GM23338 (cell line): ENCODE data around the gene SULF2.

Experiments used
- EZH2 ChIP-seq: fragments of 200-600 bp; sonication (generic); IDR thresholded peaks from one replicate; pipeline ENCODE4 v1.8.0; 2017; ENCODE audit warnings: antibody characterized with exemption, mild to moderate bottlenecking, low read depth; ENCODE audit not compliant: unreplicated experiment
- EZH2phosphoT487 ChIP-seq: fragments of 200-600 bp; sonication (generic); IDR thresholded peaks from one replicate; pipeline ENCODE4 v1.8.1; 2018; ENCODE audit warnings: antibody characterized with exemption; ENCODE audit not compliant: unreplicated experiment
- POLR2AphosphoS5 ChIP-seq: IDR thresholded peaks from 2 replicates; pipeline ENCODE4 v1.6.1; 2016; ENCODE audit warnings: antibody characterized with exemption, low read depth
- TF ChIP-seq, protein P1 (sequence below), 2 experiments: fragments of 200-600 bp in 1 of 2; sonication (generic) in 1 of 2; conservative IDR thresholded peaks; 2 replicates each; pipeline versions ENCODE4 v1.5.1 to v1.6.1; 2016 to 2017; ENCODE audit warnings: antibody characterized with exemption in 2 of 2, low read depth in 2 of 2, mild to moderate bottlenecking in 2 of 2, moderate library complexity in 1 of 2

DNA sequence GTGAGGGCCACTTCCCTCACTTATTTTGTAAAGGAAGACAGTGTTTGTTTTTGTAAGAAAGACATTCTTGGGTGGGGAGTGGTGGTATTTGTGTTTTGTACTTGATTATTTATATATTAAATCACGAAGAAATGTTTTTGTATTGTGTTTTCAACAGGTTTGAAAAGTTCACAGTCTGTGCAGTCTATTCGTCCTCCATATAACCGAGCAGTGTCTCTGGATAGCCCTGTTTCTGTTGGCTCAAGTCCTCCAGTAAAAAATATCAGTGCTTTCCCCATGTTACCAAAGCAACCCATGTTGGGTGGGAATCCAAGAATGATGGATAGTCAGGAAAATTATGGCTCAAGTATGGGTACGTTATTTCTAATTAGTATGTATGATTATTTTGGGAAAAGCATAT is 146.4 kb downstream of the SULF2 start:
- TF ChIP-seq, protein P1, sequence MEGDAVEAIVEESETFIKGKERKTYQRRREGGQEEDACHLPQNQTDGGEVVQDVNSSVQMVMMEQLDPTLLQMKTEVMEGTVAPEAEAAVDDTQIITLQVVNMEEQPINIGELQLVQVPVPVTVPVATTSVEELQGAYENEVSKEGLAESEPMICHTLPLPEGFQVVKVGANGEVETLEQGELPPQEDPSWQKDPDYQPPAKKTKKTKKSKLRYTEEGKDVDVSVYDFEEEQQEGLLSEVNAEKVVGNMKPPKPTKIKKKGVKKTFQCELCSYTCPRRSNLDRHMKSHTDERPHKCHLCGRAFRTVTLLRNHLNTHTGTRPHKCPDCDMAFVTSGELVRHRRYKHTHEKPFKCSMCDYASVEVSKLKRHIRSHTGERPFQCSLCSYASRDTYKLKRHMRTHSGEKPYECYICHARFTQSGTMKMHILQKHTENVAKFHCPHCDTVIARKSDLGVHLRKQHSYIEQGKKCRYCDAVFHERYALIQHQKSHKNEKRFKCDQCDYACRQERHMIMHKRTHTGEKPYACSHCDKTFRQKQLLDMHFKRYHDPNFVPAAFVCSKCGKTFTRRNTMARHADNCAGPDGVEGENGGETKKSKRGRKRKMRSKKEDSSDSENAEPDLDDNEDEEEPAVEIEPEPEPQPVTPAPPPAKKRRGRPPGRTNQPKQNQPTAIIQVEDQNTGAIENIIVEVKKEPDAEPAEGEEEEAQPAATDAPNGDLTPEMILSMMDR (conservative IDR thresholded peaks at IDR 0.05; ENCODE audit: low read depth in 2 of 2), result no peak
- TF ChIP-seq POLR2AphosphoS5, result no peak
- TF ChIP-seq EZH2, result no peak
- no peak for TF ChIP-seq EZH2phosphoT487
